A673 (cell line): ENCODE measurements around the gene RPS6KC1. TPM values are rescaled to one million over a fixed set of nuclear protein-coding genes. Genes with fewer than 3 reads are reported as not detected.

Source experiments
- BruUV-seq: library from RNA; stranded (reverse); fragments of 400-500 nt; replicated peaks from 2 replicates; lab custom pipeline; 2021; lab: Mats Ljungman, UMichigan
- CTCF ChIA-PET: fragments of 300-600 bp; sonication (Branson Sonifier 250); formaldehyde crosslinking; loops from one replicate; lab custom pipeline; 2022; ENCODE audit warnings: antibody characterized with exemption; lab: Charles Lee
- POLR2A ChIA-PET: fragments of 300-600 bp; sonication (Branson Sonifier 250); formaldehyde crosslinking; loops from one replicate; lab custom pipeline; 2022; ENCODE audit warnings: antibody characterized with exemption; ENCODE audit not compliant: low non-redundant PET; lab: Charles Lee
- DNase-seq: peaks from one replicate; pipeline ENCODE4 v3.0.0-alpha.2; 2015; ENCODE audit warnings: low spot score
- H3K27ac ChIP-seq: fragments of 200-600 bp; sonication (generic); 2 replicates; pipeline ENCODE4 v1.5.1; 2016; ENCODE audit warnings: mixed run types, low read depth, mild to moderate bottlenecking, mixed read lengths, antibody characterized with exemption, low read length; ENCODE audit not compliant: poor library complexity, severe bottlenecking
- H3K27me3 ChIP-seq: fragments of 200-600 bp; sonication (generic); replicated peaks from 2 replicates; pipeline ENCODE4 v1.6.1; 2017; ENCODE audit warnings: mixed run types, low read depth, mild to moderate bottlenecking, mixed read lengths, antibody characterized with exemption, low read length; ENCODE audit not compliant: insufficient read depth, poor library complexity
- H3K36me3 ChIP-seq: fragments of 200-600 bp; sonication (generic); 2 replicates; pipeline ENCODE4 v1.6.1; 2016; ENCODE audit warnings: mixed run types, mild to moderate bottlenecking, mixed read lengths, antibody characterized with exemption, low read length; ENCODE audit not compliant: insufficient read depth, poor library complexity, severe bottlenecking
- H3K4me1 ChIP-seq: fragments of 200-600 bp; sonication (generic); 2 replicates; pipeline ENCODE4 v1.6.1; 2017; ENCODE audit warnings: mixed run types, mild to moderate bottlenecking, mixed read lengths, antibody characterized with exemption, low read length; ENCODE audit not compliant: insufficient read depth, poor library complexity, severe bottlenecking
- H3K4me3 ChIP-seq: fragments of 200-600 bp; sonication (generic); 2 replicates; pipeline ENCODE4 v1.5.1; 2016; ENCODE audit warnings: low read depth, mixed run types, mild to moderate bottlenecking, mixed read lengths, low read length; ENCODE audit not compliant: poor library complexity, severe bottlenecking
- H3K9me3 ChIP-seq: fragments of 200-600 bp; sonication (generic); 2 replicates; pipeline ENCODE4 v1.6.1; 2016; ENCODE audit warnings: mixed run types, low read depth, mild to moderate bottlenecking, mixed read lengths, antibody characterized with exemption, low read length; ENCODE audit not compliant: poor library complexity, severe bottlenecking
- CTCF ChIP-seq: fragments of 300-800, 200-600 bp; sonication (generic); conservative IDR thresholded peaks from 2 replicates; pipeline ENCODE4 v1.5.1; 2017; ENCODE audit warnings: low read depth, mild to moderate bottlenecking, antibody characterized with exemption, low read length, moderate library complexity, mixed read lengths
- EZH2 ChIP-seq: fragments of 200-600 bp; sonication (generic); IDR thresholded peaks from 2 replicates; pipeline ENCODE4 v1.6.1; 2017; ENCODE audit warnings: borderline replicate concordance, low read depth, mild to moderate bottlenecking, mixed read lengths, antibody characterized with exemption, low read length; ENCODE audit not compliant: poor library complexity, severe bottlenecking
- intact Hi-C: fragments of 100-400 bp; cut with micrococcal nuclease; formaldehyde crosslinking; loops from one replicate; pipeline ENCODE4 v1.10.0; 2022; ENCODE audit not compliant: unreplicated experiment
- total RNA-seq: library from RNA; stranded (reverse); gene quantifications from 2 replicates; pipeline ENCODE4 v1.2.3, GENCODE V29; 2021

RPS6KC1 gene
- total RNA-seq, 1 experiment from 2014 or later: 17.1 TPM

GRCh38 chr1:213083112-213083445 lies 32.0 kb downstream of the RPS6KC1 start:
- H3K36me3 ChIP-seq: no peaks in the 10 kb centered on the region
- H3K27me3 ChIP-seq: no peaks in the 10 kb centered on the region
- BruUV-seq: no TSS peak
- POLR2A ChIA-PET: interaction anchor here (0.6 kb wide), 1 partner anchor 32 kb away, joined by 3 read pairs; no protein-coding TSS in a partner anchor
- intact Hi-C loops: no loop called here
- DNase-seq: no peak
- no peak overlapping the region for H3K4me3 ChIP-seq
- H3K9me3 ChIP-seq: no peaks in the 10 kb centered on the region
- CTCF ChIA-PET: no interaction called here
- H3K27ac ChIP-seq: no peak overlapping the region
- no peaks in the 10 kb centered on the region for H3K4me1 ChIP-seq
- no peak for TF ChIP-seq EZH2
- no peak for TF ChIP-seq CTCF

DNA sequence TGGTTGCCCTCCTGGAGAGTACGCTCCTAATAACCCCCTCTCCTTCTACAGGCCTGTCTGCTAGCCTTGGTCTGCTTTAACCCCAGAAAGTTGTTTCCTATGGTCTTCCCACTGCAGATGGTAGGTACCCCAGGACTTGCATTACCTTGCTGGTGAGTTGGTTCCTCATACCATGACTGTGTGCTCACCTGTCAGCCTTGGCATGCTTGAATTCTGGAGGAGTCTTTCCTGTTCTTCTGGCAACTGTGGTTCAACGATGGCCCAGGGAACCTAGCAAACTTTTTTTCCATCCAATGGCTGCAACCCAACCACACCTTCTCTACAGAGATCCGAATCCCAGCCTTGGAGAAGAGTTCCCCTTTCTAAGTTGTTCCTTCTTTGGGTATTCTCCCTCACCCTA lies 36.9 kb downstream of the RPS6KC1 start:
- Histone ChIP-seq H3K4me1 (no peaks in the 10 kb centered on the region), H3K27me3 (no peaks in the 10 kb centered on the region), H3K36me3 (no peaks in the 10 kb centered on the region), H3K27ac (no peak overlapping the region), H3K4me3 (no peak overlapping the region), H3K9me3 (no peaks in the 10 kb centered on the region)
- intact Hi-C loops: no loop called here
- TF ChIP-seq EZH2: no peak
- no peak for TF ChIP-seq CTCF
- ChIA-PET POLR2A (no interaction called here), CTCF (no interaction called here)
- no TSS peak for BruUV-seq
- no peak for DNase-seq

DNA sequence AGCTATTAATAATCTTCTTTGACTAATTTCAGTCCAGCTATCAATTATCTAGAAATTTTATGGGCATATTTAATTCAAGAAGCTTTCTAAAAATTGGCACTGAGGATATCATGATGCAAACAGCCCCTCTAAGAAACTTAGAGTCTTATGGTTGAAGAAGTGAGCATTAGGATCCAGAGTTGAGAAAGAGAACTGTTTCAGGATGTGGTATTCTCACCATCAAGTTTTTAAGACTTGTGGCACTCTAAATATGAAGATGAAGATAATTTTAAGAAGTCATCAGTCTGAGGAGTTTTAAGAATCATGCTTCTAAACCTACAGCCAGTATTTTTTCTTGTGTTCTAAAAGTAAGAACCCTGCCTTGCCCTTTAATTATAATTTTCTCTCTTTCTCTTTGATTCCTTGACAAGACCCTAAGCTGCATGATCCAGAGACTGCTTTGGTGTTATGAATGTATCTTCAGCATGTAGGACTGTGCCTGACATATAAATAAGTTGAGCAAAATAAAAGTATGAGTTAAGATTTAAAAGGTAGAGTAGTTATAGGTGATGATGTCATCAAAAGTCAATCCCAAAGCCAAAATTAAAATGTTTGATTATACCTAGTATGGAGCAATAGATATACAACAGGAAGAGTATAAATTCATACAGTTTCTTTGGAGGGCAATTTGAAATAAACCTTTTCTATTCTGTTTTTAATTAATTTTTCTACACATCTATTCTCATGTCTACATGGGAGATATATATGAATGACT lies 39.1 kb downstream of the RPS6KC1 start:
- H3K27ac ChIP-seq: no peak overlapping the region
- no TSS peak for BruUV-seq
- no peaks in the 10 kb centered on the region for H3K4me1 ChIP-seq
- no peak overlapping the region for H3K4me3 ChIP-seq
- CTCF ChIA-PET: no interaction called here
- TF ChIP-seq CTCF: no peak
- no peak for TF ChIP-seq EZH2
- intact Hi-C loops: no loop called here
- H3K27me3 ChIP-seq: no peaks in the 10 kb centered on the region
- H3K36me3 ChIP-seq: no peaks in the 10 kb centered on the region
- DNase-seq: no peak
- H3K9me3 ChIP-seq: no peaks in the 10 kb centered on the region
- POLR2A ChIA-PET: no interaction called here
